T-helper 22 cell (primary cell): ENCODE measurements around the gene RTN4RL2.

ENCODE experiments used
- DNase-seq: peaks from one replicate; pipeline ENCODE4 v3.0.0-alpha.2; 2020; ENCODE audit warnings: low read depth

RTN4RL2 gene

DNA sequence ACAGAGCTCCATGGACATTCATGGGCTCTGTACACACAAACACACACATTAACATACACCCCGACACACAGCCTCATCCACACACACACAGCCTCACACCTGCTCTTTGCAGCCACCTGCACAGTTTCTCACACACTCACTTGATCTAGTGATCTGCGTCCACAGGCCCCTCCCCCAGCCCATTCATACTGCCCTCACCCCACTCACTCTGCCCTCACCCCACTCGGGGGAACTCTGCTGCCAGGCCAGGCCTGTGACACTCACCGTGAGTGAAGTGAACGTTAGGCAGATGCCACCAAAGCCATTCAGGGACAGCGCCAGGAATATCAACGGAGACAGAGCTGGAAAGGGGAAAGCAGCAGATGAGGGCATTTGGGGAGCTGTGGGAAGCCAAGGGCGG is 40.2 kb downstream of the RTN4RL2 start:
- DNase-seq = no peak

DNA sequence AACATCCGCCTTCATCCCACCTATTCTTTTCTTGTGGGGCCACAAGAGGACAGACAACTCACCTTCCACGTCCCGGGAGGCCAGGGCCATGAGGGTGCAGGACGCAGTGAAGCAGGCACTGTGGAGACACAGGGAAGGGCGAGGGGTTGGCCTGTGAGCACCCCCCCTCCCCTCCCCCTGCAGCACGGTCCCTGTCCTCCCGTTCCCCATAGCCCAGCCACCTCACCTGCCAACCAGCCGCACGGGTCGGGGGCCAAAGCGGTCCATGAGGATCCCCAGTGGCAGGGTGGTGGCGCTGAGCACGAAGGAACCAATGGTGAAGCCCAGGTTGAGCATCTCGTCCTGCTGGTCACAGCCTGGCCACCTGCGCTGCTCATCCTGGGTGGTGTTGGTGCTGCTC is 40.6 kb downstream of the RTN4RL2 start:
- DNase-seq = no peak

DNA sequence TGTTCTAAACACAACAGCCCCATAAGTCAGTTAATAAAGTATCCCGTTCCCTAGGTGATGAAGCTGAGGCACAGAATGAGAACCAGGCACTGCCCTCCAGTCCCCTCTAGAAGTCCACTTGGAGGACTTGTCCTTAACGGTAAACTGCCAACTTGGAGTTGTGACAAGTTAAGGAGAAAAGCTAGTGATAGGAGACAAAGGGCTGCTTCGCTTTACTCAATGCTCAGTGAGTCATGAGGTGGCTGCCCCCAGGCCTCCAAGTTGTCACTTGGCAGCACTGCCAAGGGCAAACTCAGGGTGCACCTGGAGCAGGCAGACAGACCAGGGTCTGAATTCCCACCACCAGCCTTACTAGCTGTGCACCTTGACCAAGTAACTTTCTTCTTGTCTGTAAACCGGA is 41.6 kb downstream of the RTN4RL2 start:
- no peak for DNase-seq

DNA sequence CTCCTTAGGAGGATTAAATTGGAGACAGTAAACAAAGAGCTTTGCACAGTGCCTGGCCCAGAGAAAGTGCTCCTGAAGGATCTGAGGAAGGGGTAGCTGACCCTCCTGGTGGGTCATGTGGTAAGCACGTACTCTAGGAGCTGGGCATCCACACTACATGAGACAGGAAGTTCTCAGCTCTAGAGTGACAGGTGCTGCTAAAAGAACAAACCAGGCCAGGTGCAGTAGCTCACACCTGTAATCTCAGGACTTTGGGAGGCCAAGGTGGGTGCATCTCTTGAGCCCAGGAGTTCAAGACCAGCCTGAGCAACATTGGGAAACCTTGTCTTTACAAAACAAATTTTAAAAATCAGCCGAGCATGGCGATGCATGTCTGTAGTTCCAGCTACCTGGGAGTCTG is 42.0 kb downstream of the RTN4RL2 start:
- DNase-seq = no peak

DNA sequence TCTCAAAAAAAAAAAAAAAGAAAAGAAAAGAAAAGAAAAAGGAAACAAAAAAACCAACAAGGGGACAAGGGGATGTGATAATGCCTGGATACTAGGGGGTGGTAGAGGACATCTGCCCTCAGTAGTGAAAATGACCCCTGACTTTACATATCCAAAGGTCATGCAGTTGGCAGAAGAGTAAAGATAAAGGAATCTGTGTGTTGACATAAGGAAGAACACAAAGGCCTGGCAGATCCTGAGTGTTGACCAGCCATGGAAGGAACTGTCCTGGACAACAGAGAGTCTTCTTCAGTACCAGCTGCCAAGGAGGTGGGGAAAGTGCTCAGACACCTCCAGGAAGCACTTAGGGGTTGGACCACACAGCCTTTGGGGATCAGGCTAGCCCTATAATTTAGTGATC is 42.5 kb downstream of the RTN4RL2 start:
- DNase-seq = no peak

DNA sequence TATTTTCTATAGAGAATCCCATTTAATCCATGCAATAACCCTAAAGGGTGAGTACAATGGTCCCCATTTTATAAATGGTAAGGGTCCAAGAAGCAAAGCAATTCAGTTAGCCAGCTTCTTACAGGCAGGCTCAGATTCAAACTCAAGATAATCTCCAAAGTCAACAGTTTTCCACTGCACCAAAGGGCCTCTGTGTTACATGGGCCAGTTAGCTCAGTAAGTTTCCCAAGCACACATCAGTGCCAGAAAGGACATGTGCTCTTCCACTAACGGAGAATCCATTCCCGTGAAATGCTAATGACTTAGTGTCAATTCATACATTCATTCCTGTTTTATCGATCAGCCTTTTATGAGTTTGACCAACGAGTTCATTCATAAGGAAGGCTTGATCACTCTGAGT is 44.2 kb downstream of the RTN4RL2 start:
- DNase-seq = no peak

DNA sequence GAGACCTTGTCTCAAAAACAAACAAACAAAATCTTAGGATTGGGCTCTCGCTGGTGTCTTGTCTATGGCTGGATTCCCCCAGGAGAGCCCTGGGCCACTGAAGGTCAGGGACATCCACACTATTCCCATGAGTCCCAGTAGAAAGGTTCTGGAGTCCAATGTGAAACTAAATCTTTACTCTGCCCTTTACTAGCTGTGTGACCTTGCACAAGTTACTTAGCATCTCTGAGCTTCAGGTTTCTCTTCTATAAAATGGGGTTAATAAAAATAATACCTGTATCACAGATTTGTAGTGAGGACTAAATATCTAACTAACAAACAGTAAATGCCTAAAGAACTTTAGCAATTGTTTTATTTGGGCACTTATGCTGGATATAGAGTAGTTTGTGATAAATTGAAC is 46.2 kb downstream of the RTN4RL2 start:
- no peak for DNase-seq

DNA sequence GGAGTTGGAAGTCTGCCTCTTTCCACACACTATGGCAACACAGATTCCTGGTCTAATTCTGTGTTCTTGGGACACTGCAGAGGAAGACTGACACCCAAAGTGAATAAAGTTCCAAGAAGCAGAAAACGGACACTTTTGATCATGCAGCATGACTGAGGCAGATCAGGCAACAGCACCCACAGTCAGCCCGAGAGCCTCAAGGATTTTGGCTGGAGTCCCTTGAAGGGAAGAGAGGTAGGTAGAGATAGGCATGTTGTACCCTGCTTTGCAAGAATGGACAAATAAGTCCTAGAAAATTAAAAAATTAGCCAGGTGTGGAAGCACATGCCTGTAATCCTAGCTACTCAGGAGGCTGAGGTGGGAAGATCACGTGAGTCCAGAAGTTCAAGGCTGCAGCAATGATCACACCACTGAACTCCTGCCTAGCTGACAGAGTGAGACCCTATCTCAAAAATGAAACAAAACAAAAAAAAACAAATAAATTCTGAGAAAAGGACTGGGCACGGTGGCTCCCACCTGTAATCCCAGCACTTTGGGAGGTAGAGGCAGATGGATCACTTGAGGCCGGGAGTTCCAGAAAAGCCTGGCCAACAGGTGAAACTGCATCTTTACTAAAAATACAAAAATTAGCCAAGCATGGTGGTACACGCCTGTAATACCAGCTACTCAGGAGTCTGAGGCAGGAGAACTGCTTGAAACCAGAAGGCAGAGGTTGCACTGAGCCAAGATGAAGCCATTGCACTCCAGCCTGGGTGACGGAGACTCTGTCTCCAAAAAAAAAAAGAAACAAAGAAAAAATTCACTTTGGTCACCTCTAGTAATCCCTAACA is 48.2 kb downstream of the RTN4RL2 start:
- DNase-seq = no peak

DNA sequence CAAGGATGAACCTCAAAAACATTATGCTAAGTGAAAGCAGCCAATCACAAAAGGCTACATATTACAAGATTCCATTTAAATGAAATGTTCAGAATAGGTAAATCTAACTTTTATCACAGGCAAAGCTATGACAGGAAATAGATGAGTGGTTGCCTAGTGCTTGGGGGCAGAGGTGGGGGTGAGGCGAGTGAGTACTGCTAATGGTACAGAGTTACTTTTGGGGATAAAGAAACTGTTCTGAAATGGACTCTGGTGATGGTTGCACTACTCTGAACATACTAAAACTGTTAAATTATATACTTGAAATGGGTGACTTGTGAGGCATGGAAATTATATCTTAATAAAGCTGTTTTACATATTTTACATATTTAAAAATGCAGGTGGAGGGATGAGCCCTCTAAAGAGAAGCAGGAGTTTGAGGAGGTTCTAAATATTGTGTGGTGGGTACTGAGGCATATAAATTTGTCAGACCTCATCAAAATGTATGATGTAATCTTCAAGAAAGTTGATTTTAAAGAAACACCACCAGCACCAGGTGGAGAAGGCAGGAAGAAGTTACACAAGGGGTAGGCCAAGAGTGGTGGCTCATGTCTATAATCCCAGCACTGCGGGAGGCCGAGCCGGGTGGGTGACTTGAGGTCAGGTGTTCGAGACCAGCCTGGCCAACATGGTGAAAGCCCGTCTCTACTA is 51.6 kb downstream of the RTN4RL2 start:
- DNase-seq = no peak

DNA sequence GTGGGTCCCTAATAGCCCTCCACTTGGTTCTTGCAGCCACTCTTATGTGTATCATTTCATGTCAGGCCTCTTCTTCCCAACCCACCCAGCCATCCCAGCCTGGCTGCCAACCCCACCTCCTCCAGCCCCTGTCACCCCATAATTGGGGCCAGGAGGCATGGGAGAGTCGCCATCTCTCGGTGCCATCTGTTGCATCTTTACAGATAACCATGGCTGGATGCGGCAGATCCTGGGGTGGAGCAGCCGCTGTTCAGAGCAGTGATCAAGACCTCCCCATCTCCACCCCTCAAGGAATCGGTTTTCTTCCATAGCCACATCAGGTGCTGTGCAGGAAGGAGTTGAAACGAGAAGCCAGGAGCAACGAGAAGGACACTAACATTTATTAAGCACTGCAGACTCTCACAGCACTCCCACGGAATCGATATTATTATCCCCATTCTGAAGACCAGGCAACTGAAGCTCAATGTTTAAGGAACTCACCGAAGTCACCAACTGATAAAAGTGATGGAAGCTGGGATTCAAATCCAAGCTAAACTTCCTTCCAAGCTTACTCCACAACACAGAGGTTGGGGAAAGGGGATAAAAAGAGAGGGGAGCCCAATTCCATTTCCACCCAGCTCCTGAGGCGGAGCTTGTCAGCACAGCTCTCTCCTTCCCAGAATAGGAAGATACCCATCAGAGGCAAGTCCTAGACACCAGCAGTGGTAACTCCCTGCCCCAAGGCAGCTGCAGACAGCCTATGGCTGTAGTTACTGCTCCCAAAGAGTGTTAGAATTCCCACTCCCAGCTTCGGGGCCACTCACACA is 52.5 kb downstream of the RTN4RL2 start:
- no peak for DNase-seq

DNA sequence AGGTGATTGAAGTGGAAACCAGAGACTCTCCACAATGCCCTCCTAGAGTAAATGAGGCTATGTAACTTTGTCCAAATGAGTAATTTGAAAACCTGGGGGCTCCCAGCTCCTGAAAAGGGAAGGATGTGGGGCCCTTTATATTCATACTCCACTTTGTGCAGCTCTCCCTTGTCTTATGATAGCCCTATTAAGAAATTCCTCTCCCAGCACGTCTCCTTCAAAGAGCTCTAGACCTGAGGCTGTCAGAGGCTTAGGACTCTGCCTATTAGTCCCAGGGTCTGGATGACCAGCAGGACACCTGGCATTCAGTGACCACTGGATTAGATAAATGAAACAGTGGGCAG is 53.1 kb downstream of the RTN4RL2 start:
- no peak for DNase-seq

DNA sequence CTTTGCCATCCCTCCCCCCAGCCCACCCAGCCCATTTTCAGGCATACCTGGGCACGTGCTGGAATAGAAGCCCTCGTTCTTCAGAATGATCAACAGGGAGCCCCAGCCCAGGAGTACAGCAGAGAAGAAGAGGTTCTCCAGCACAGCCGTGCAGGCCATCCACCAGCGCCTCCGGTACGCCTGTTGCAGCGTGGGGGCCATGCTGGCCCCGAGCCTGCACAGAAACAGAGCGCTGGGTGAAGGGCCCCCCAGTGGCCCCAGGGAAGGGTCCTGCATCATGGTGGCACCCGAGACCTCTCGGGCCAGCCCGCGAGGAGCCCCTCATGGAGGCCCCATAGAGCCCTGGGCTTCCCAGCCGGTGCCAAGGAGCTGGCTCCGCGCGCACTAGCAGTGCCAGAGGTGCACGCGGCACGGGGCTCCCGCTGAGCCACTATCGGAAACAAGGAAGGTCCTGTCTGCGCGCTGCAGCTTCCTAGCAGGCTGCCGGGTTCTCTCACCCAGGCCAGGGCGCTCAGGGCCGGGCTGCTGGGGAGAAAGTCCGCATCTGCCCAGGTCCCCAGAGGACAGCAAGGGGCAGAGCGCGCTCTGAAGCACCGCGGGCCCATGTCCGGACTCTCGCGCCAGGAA is 53.7 kb downstream of the RTN4RL2 start:
- DNase-seq = no peak

DNA sequence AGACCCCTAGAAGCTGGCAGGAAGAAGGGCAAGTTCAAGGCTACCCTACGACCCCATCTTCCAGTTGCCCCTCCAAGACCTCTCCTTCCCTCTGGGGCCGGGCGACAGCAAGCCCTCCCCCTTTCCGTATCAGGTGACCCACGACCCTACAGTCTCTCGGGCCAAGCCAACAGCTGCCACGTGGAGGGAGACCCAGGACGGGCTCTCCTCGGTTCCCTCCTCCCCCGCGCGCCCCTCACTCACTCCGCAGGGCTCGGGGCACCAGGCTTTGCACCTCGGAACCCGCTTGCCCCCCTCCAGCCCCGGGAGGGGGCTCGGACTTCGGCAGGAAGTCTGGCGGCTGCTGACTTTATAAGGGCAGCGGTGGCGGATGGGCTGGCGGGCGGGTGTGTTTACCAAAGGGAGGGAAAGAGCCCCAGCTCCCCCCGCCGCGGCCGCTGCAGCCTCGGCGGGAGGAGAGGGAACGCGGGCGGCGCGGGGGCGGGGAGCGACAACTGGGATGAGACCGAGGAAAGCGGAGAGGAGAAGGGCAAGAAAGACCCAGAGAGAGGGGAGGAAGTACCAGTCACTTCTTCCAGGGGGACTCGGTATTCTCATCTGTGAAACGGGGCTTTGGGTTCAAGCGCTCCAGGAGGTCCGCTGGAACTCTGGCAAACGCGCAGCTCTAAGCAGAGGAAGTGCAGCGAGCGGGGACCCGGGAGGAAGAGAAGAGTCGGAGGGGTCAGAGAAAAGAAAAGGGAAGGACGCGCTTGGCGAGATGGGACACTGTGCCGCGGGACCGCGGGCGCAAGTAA is 54.4 kb downstream of the RTN4RL2 start:
- DNase-seq = peak; percentile 16

DNA sequence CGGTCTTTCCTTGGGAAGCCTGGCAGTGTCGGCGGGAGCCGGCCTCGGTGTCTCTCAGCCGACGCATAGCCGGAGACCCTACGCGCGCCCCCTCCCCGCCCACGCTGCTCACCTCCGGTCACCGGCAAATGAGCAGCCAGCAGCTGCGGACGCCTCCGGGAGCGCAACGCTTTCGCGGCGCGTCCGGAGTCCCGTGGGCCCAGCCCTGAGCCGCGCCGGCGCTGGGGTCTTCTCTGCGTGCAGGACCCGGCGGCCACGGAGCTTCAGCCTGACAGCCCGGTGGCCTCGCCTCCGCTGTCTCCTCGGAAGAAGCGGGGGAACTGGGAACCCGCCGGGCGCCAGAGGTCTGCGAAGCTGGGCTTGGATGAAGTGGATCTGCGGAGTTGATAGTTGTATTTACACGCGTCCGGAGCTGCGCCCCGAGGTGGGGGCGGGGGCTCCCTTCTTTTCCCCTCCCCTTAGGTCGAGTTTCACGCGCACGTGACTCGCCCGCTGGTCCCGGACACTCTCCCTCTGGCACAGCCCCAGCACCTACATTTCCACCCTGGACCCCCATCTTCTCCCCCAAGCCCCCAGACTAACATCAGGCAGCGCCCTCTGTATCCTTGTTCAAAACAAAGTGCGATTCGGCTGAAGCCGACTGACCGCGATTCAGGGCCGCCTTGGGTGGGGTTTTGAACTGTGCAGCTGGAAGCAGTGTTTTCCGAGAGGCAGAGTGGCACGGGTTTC is 55.2 kb downstream of the RTN4RL2 start, which contains the start of gene SLC43A1:
SLC43A1 (minus strand) TSS at position 371 of the 729 bp plus-strand sequence. CDS start 1,591 bp downstream, outside the sequence.
- DNase-seq = no peak

DNA sequence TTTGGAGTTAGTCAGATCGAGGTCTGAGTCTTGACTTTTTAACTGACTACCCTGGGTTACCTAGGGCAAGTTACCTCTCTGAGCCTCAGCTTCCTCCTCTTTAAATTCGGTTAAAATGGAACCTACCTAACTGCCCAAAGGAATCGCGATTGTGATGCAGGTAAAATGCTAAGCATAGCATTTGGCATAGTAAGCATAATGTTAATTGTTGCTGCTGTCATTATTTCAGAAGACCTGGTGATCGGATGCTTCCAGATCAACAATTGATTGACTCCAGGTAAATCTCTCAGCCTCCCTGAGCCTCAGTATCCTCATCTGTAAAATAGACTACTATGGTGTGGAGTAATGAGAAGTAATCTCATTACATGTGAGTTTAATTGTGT is 55.7 kb downstream of the RTN4RL2 start:
- DNase-seq = no peak

DNA sequence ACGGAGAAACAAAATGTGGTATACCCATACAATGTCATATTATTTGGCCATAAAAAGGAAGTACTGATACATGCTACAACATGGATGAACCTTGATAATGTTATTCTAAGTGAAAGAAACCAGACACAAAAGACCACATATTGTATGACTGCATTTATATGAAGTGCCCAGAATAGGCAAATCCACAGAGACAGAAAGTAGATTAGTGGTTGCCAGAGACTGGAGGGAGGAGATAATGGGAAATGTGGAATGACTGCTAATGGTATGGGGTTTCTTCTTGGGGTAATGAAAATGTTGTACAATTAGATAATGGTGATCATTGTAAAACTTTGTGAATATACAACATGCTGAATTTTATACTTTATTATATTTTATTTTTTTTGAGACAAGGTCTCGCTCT is 60.8 kb downstream of the RTN4RL2 start:
- DNase-seq = no peak

DNA sequence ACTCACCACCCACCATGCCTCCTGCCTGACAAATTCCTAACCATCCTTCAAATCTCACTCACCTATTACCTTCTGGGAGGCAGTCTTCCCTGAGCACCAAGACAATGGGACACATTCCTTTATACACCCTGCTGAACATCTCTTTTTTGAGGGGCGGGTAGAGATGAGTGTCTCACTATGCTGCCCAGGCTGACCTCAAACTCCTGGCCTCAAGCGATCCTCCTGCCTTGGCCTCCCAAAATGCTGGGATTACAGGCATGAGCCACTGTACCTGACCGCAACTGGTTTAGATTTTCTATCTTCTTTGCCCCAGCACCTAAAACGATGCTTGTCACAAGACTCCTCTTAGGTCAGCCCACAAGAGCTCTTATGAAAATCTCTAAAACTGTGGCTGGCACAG is 63.1 kb downstream of the RTN4RL2 start:
- no peak for DNase-seq
